Natural killer cell (primary cell): ENCODE data around the gene TMIGD1. TPM values are rescaled to one million over a fixed set of nuclear protein-coding genes. Genes with fewer than 3 reads are reported as not detected.

Source experiments
- ATAC-seq, 3 donors: fragments of 150-1000 bp in 2 of 3; fragments of 200-7000 bp in 1 of 3; cut with Tn5 transposase; 1 replicate in 1 of 3; 2 replicates in 2 of 3; pipeline ENCODE4 v1.10.0; 2021; ENCODE audit warnings: mild to moderate bottlenecking in 2 of 3, moderate library complexity in 2 of 3
- DNase-seq, 2 donors: peaks; one replicate each; pipeline versions ENCODE4 v3.0.0 to v3.0.0-alpha.2; 2013 to 2021; ENCODE audit warnings: mixed read lengths in 1 of 2
- H3K27ac ChIP-seq: one replicate; pipeline ENCODE4 v1.5.1; 2013; ENCODE audit warnings: mild to moderate bottlenecking, low read length
- H3K27me3 ChIP-seq: one replicate; pipeline ENCODE4 v1.6.1; 2013; ENCODE audit warnings: low read length; ENCODE audit not compliant: control insufficient read depth, insufficient read depth
- H3K36me3 ChIP-seq: one replicate; pipeline ENCODE4 v1.6.1; 2013; ENCODE audit warnings: low read length; ENCODE audit not compliant: control insufficient read depth, insufficient read depth
- H3K4me1 ChIP-seq: one replicate; pipeline ENCODE4 v1.6.1; 2013; ENCODE audit warnings: low read length; ENCODE audit not compliant: control insufficient read depth, insufficient read depth
- H3K4me3 ChIP-seq: one replicate; pipeline ENCODE4 v1.5.1; 2013; ENCODE audit warnings: low read length
- H3K9me3 ChIP-seq: one replicate; pipeline ENCODE4 v1.6.1; 2013; ENCODE audit warnings: low read length; ENCODE audit not compliant: control insufficient read depth, insufficient read depth
- H3K27ac Mint-ChIP-seq, 2 donors: one replicate each; pipeline ENCODE4 v1.8.0; 2022; ENCODE audit warnings: mild to moderate bottlenecking in 2 of 2, mixed read lengths in 2 of 2, moderate library complexity in 1 of 2
- H3K27me3 Mint-ChIP-seq, 2 donors: one replicate each; pipeline ENCODE4 v1.8.0; 2022; ENCODE audit warnings: low read depth in 2 of 2, mixed read lengths in 2 of 2
- H3K36me3 Mint-ChIP-seq: one replicate; pipeline ENCODE4 v1.8.0; 2022; ENCODE audit warnings: mixed read lengths
- H3K4me1 Mint-ChIP-seq, 2 donors: one replicate each; pipeline ENCODE4 v1.8.0; 2022; ENCODE audit warnings: mixed read lengths in 2 of 2
- H3K4me3 Mint-ChIP-seq: one replicate; pipeline ENCODE4 v1.8.0; 2022; ENCODE audit warnings: mild to moderate bottlenecking, moderate library complexity, mixed read lengths
- H3K9me3 Mint-ChIP-seq, 2 donors: one replicate each; pipeline ENCODE4 v1.8.0; 2022; ENCODE audit warnings: mixed read lengths in 2 of 2
- CTCF ChIP-seq: fragments of 200-600 bp; IDR thresholded peaks from one replicate; pipeline ENCODE4 v1.8.0; 2022; ENCODE audit warnings: antibody characterized with exemption
- WGBS: methylation state at CpG from one replicate; pipeline ENCODE4 v1.1.7; 2013; ENCODE audit warnings: missing lambda C conversion rate; ENCODE audit not compliant: insufficient coverage; 5-methylcytosine and 5-hydroxymethylcytosine counted together
- intact Hi-C: fragments of 100-400 bp; cut with micrococcal nuclease; formaldehyde crosslinking; loops from one replicate; pipeline ENCODE4 v1.14.2; 2022
- total RNA-seq, 4 donors: library from RNA; stranded (reverse); fragments of 120-200 nt in 1 of 4; gene quantifications; one replicate each; pipeline versions ENCODE4 v1.2.3 to v1.2.4, GENCODE V29; 2013 to 2022

TMIGD1 gene
- total RNA-seq, 3 donors from 2014 or later (not counting 1 experiment from before 2014, with no cell fraction given) = not detected

DNA sequence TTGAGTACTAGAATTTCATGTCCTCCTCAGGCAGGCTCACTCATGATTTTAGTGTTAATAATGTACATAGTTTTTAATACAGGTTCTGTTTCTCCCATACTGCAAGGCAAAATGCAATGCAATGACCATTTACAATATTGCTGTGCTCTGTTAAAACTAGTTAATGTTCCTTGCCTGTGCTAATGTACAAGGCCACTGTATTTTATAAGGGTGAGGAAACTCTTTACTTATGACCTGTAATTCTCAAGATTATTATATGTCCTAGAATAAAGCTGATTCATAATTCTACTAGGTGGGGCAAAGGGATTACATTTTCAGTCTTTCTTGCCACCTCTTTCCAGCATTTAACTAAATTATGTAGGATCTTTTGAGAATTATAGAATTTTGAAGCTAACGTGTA lies 19.4 kb downstream of the TMIGD1 start:
- Mint-ChIP-seq H3K4me3 (no peak overlapping the region), H3K27ac (no peak overlapping the region), H3K4me1 (no peaks in the 10 kb centered on the region), H3K36me3 (no peaks in the 10 kb centered on the region), H3K9me3 (no peaks in the 10 kb centered on the region), H3K27me3 (peaks cover 3 to 8% of the 10 kb centered on the region in 2 donors)
- no peak for ATAC-seq
- intact Hi-C loops = no loop called here
- Histone ChIP-seq H3K9me3 (no peaks in the 10 kb centered on the region), H3K27me3 (no peaks in the 10 kb centered on the region), H3K4me1 (no peaks in the 10 kb centered on the region), H3K27ac (no peak overlapping the region), H3K36me3 (no peaks in the 10 kb centered on the region), H3K4me3 (no peak overlapping the region)
- DNase-seq = no peak
- 71% methylated on average over 1 of the region's 1 CpG for WGBS
- no peak for TF ChIP-seq CTCF

GRCh38 chr17:30312226-30312625 lies 21.6 kb downstream of the TMIGD1 start:
- Histone ChIP-seq H3K4me1 (no peaks in the 10 kb centered on the region), H3K27me3 (no peaks in the 10 kb centered on the region), H3K4me3 (no peak overlapping the region), H3K27ac (no peak overlapping the region), H3K36me3 (no peaks in the 10 kb centered on the region), H3K9me3 (no peaks in the 10 kb centered on the region)
- no peaks in the 10 kb centered on the region for H3K9me3 Mint-ChIP-seq
- peaks cover 3 to 8% of the 10 kb centered on the region in 2 donors for H3K27me3 Mint-ChIP-seq
- ATAC-seq = no peak
- no peak overlapping the region for H3K4me3 Mint-ChIP-seq
- H3K27ac Mint-ChIP-seq = no peak overlapping the region
- 83% methylated on average over 2 of the region's 2 CpGs for WGBS
- DNase-seq = no peak
- no peak for TF ChIP-seq CTCF
- no peaks in the 10 kb centered on the region for H3K4me1 Mint-ChIP-seq
- no peaks in the 10 kb centered on the region for H3K36me3 Mint-ChIP-seq
- intact Hi-C loops = no loop called here

DNA sequence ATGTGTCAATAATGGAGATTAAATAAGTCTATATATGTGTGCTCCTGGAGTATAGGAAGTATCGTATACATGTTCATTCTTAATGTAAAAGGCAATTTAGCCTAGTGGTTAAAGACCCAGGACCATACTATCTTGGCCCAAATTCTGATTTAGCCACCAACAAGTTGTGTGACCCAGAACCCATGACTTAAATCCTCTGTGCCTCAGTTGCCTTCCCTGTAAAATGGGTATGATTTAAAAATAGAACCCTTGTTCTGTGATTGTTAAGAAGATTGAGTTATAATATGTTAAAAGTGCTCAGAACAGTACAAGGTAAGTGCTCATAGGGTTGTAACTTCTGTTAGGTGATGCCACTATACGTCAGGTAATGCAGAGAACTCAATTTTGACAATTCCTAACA lies 23.3 kb downstream of the TMIGD1 start:
- Mint-ChIP-seq H3K9me3 (no peaks in the 10 kb centered on the region), H3K4me1 (no peaks in the 10 kb centered on the region), H3K4me3 (no peak overlapping the region), H3K27ac (no peak overlapping the region), H3K27me3 (peaks cover 5 to 7% of the 10 kb centered on the region in 2 donors), H3K36me3 (no peaks in the 10 kb centered on the region)
- 100% methylated on average over 1 of the region's 2 CpGs for WGBS
- Histone ChIP-seq H3K27me3 (no peaks in the 10 kb centered on the region), H3K36me3 (no peaks in the 10 kb centered on the region), H3K4me3 (no peak overlapping the region), H3K4me1 (no peaks in the 10 kb centered on the region), H3K27ac (no peak overlapping the region), H3K9me3 (no peaks in the 10 kb centered on the region)
- TF ChIP-seq CTCF = no peak
- no peak for ATAC-seq
- intact Hi-C loops = no loop called here
- no peak for DNase-seq

GRCh38 chr17:30309591-30309990 lies 24.3 kb downstream of the TMIGD1 start:
- no peaks in the 10 kb centered on the region for H3K4me1 Mint-ChIP-seq
- no peaks in the 10 kb centered on the region for H3K4me1 ChIP-seq
- DNase-seq (no peak), ATAC-seq (no peak)
- H3K27me3 ChIP-seq = no peaks in the 10 kb centered on the region
- H3K9me3 ChIP-seq = no peaks in the 10 kb centered on the region
- WGBS = 98% methylated on average over 4 of the region's 6 CpGs
- H3K4me3 Mint-ChIP-seq = no peak overlapping the region
- H3K9me3 Mint-ChIP-seq = no peaks in the 10 kb centered on the region
- no peak for TF ChIP-seq CTCF
- H3K4me3 ChIP-seq = no peak overlapping the region
- intact Hi-C loops = no loop called here
- H3K27ac ChIP-seq = no peak overlapping the region
- H3K27me3 Mint-ChIP-seq = peaks cover 0 to 2% of the 10 kb centered on the region in 2 donors
- no peaks in the 10 kb centered on the region for H3K36me3 ChIP-seq
- H3K36me3 Mint-ChIP-seq = no peaks in the 10 kb centered on the region
- H3K27ac Mint-ChIP-seq = no peak overlapping the region
